Measurements from ENCODE around the gene EWSR1.

- no peak for TF ChIP-seq CTCF (conservative IDR thresholded peaks at IDR 0.05; ENCODE audit: low read depth in 2 of 2)
- no peak for TF ChIP-seq POLR2AphosphoS5 (IDR thresholded peaks at IDR 0.05; ENCODE audit: low read depth)
- TF ChIP-seq ZNF114 (CRISPR knock-in tag; IDR thresholded peaks at IDR 0.05), result no peak
- no peak for TF ChIP-seq EZH2 (IDR thresholded peaks at IDR 0.05; ENCODE audit: low read depth, unreplicated experiment)
- no peak for TF ChIP-seq REST (IDR thresholded peaks at IDR 0.05; ENCODE audit: unreplicated experiment)
- no peak for TF ChIP-seq CREB1 (CRISPR knock-in tag; IDR thresholded peaks at IDR 0.05; ENCODE audit: low read depth)
- TF ChIP-seq, protein P1, sequence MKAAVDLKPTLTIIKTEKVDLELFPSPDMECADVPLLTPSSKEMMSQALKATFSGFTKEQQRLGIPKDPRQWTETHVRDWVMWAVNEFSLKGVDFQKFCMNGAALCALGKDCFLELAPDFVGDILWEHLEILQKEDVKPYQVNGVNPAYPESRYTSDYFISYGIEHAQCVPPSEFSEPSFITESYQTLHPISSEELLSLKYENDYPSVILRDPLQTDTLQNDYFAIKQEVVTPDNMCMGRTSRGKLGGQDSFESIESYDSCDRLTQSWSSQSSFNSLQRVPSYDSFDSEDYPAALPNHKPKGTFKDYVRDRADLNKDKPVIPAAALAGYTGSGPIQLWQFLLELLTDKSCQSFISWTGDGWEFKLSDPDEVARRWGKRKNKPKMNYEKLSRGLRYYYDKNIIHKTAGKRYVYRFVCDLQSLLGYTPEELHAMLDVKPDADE (IDR thresholded peaks at IDR 0.05), result no peak
Measured at GRCh38 chr22:29340566-29340965, 72.5 kb downstream of the EWSR1 start.

Measured in GM23338 (cell line).